DND-41 (cell line): ENCODE measurements around the gene AP1S3.

ENCODE experiments used
- ATAC-seq: fragments of 200-7000 bp; cut with Tn5 transposase; 3 replicates; pipeline ENCODE4 v1.9.1; 2021; ENCODE audit warnings: low read depth; ENCODE audit not compliant: insufficient read depth
- DNase-seq: peaks from one replicate; pipeline ENCODE4 v3.0.0-alpha.2; 2020
- H2AFZ ChIP-seq: 2 replicates; pipeline ENCODE4 v1.6.0; 2012; ENCODE audit warnings: low read depth, low read length
- H3K27ac ChIP-seq: 2 replicates; pipeline ENCODE4 v1.5.1; 2012; ENCODE audit warnings: low read length, inconsistent platforms
- H3K27me3 ChIP-seq: fragments of 200-600 bp; sonication (generic); 2 replicates; pipeline ENCODE4 v1.6.0; 2012; ENCODE audit warnings: low read length, mild to moderate bottlenecking, inconsistent platforms; ENCODE audit not compliant: insufficient read depth, poor library complexity
- H3K36me3 ChIP-seq: 2 replicates; pipeline ENCODE4 v1.5.1; 2012; ENCODE audit warnings: low read length, inconsistent platforms; ENCODE audit not compliant: insufficient read depth
- H3K4me1 ChIP-seq: 2 replicates; pipeline ENCODE4 v1.5.1; 2012; ENCODE audit warnings: mild to moderate bottlenecking, low read length; ENCODE audit not compliant: insufficient read depth
- H3K4me2 ChIP-seq: 2 replicates; pipeline ENCODE4 v1.6.0; 2012; ENCODE audit warnings: mild to moderate bottlenecking, moderate library complexity, low read length, inconsistent platforms; ENCODE audit not compliant: insufficient read depth
- H3K4me3 ChIP-seq, 2 experiments: fragments of 200-600 bp in 1 of 2; shearing (Covaris generic) in 1 of 2; 2 replicates each; pipeline ENCODE4 v1.5.1; 2012 to 2016; ENCODE audit warnings: inconsistent platforms in 2 of 2, low read length in 2 of 2, mild to moderate bottlenecking in 2 of 2, low read depth in 1 of 2, moderate library complexity in 1 of 2
- H3K79me2 ChIP-seq: 2 replicates; pipeline ENCODE4 v1.6.0; 2012; ENCODE audit warnings: low read length, inconsistent platforms; ENCODE audit not compliant: insufficient read depth
- H3K9ac ChIP-seq: 2 replicates; pipeline ENCODE4 v1.6.0; 2012; ENCODE audit warnings: low read depth, mild to moderate bottlenecking, inconsistent platforms, low read length, moderate library complexity
- H3K9me3 ChIP-seq: 2 replicates; pipeline ENCODE4 v1.5.1; 2012; ENCODE audit warnings: low read length, moderate library complexity, mild to moderate bottlenecking, inconsistent platforms; ENCODE audit not compliant: insufficient read depth, severe bottlenecking
- H4K20me1 ChIP-seq: 2 replicates; pipeline ENCODE4 v1.6.0; 2012; ENCODE audit warnings: low read length; ENCODE audit not compliant: insufficient read depth
- CTCF ChIP-seq: IDR thresholded peaks from 2 replicates; pipeline ENCODE4 v1.5.1; 2012; ENCODE audit warnings: borderline replicate concordance, low read length, moderate library complexity, mild to moderate bottlenecking; ENCODE audit not compliant: poor library complexity, severe bottlenecking; ENCODE audit errors: extremely low read depth
- EZH2 ChIP-seq: IDR thresholded peaks from 3 replicates; pipeline ENCODE4 v1.6.1; 2012; ENCODE audit warnings: borderline replicate concordance, low read depth, mild to moderate bottlenecking, moderate library complexity, low read length, inconsistent platforms; ENCODE audit not compliant: severe bottlenecking

The AP1S3 gene

GRCh38 chr2:223841436-223842190 is 4.2 kb upstream of the AP1S3 start:
- no peaks in the 10 kb centered on the region for H3K9me3 ChIP-seq
- no peak overlapping the region for H2AFZ ChIP-seq
- H3K27ac ChIP-seq = no peak overlapping the region
- H4K20me1 ChIP-seq = no peaks in the 10 kb centered on the region
- H3K36me3 ChIP-seq = no peaks in the 10 kb centered on the region
- H3K79me2 ChIP-seq = no peaks in the 10 kb centered on the region
- no peak for TF ChIP-seq EZH2
- TF ChIP-seq CTCF = no peak
- no peaks in the 10 kb centered on the region for H3K27me3 ChIP-seq
- H3K9ac ChIP-seq = no peak overlapping the region
- H3K4me1 ChIP-seq = peaks cover 3% of the 10 kb centered on the region; the same call in 1 of the 2 replicates
- no peak overlapping the region for H3K4me2 ChIP-seq
- DNase-seq = no peak
- no peak for ATAC-seq
- H3K4me3 ChIP-seq = no peak overlapping the region

GRCh38 chr2:223835701-223836532 is 1.5 kb downstream of the AP1S3 start:
- no peaks in the 10 kb centered on the region for H3K9me3 ChIP-seq
- no peak overlapping the region for H3K27ac ChIP-seq
- H3K4me1 ChIP-seq = peaks cover 8% of the 10 kb centered on the region; the same call in 1 of the 2 replicates
- ATAC-seq (no peak), DNase-seq (no peak)
- H3K79me2 ChIP-seq = no peaks in the 10 kb centered on the region
- H2AFZ ChIP-seq = no peak overlapping the region
- H3K4me3 ChIP-seq = no peak overlapping the region
- no peaks in the 10 kb centered on the region for H3K27me3 ChIP-seq
- no peak for TF ChIP-seq CTCF
- no peak for TF ChIP-seq EZH2
- no peak overlapping the region for H3K9ac ChIP-seq
- no peaks in the 10 kb centered on the region for H3K36me3 ChIP-seq
- peak overlapping the region; percentile 73 for H3K4me2 ChIP-seq
- no peaks in the 10 kb centered on the region for H4K20me1 ChIP-seq

GRCh38 chr2:223834431-223834830 is 3.0 kb downstream of the AP1S3 start:
- no peak for TF ChIP-seq EZH2
- no peak for TF ChIP-seq CTCF
- Histone ChIP-seq H4K20me1 (no peaks in the 10 kb centered on the region), H3K9me3 (no peaks in the 10 kb centered on the region), H3K9ac (no peak overlapping the region), H3K4me2 (no peak overlapping the region), H2AFZ (no peak overlapping the region), H3K4me3 (no peak overlapping the region), H3K27me3 (no peaks in the 10 kb centered on the region), H3K4me1 (peaks cover 8% of the 10 kb centered on the region; the same call in 1 of the 2 replicates), H3K36me3 (no peaks in the 10 kb centered on the region), H3K27ac (no peak overlapping the region), H3K79me2 (no peaks in the 10 kb centered on the region)
- DNase-seq (no peak), ATAC-seq (no peak)
